Gastroesophageal sphincter (tissue), 4 donors: ENCODE results near the gene KRTAP19-8. TPM values are rescaled to one million over a fixed set of nuclear protein-coding genes. Genes with fewer than 3 reads are reported as not detected.

Experiments
- ATAC-seq: fragments of 150-250 bp; one replicate; pipeline ENCODE4 v1.9.1; 2016; ENCODE audit warnings: mild to moderate bottlenecking, moderate library complexity
- H3K27ac ChIP-seq, 4 donors: fragments of 200-600 bp; sonication (generic) in 3 of 4; 1 replicate in 3 of 4; 2 replicates in 1 of 4; pipeline ENCODE4 v1.5.1; 2016 to 2019
- H3K27me3 ChIP-seq: fragments of 200-600 bp; sonication (generic); one replicate; pipeline ENCODE4 v1.5.1; 2019
- H3K36me3 ChIP-seq, 2 donors: fragments of 200-600 bp; sonication (generic); one replicate each; pipeline ENCODE4 v1.5.1; 2019; ENCODE audit warnings: control low read depth in 1 of 2
- H3K4me1 ChIP-seq, 3 donors: fragments of 200-600 bp; sonication (generic); 1 replicate in 2 of 3; 2 replicates in 1 of 3; pipeline ENCODE4 v1.5.1; 2016 to 2019; ENCODE audit warnings: control low read depth in 2 of 3
- H3K4me3 ChIP-seq, 2 donors: fragments of 200-600 bp; sonication (generic); one replicate each; pipeline ENCODE4 v1.5.1; 2019; ENCODE audit warnings: mild to moderate bottlenecking in 1 of 2, moderate library complexity in 1 of 2
- H3K9me3 ChIP-seq, 3 donors: fragments of 200-600 bp; sonication (generic); one replicate each; pipeline ENCODE4 v1.5.1; 2017 to 2019; ENCODE audit warnings: control low read depth in 2 of 3
- EP300 ChIP-seq: sonication (generic); formaldehyde crosslinking; IDR thresholded peaks from one replicate; pipeline ENCODE4 v1.6.1; 2017; ENCODE audit warnings: antibody characterized with exemption, mild to moderate bottlenecking
- POLR2A ChIP-seq, 2 donors: fragments of 450-650 bp; IDR thresholded peaks; one replicate each; pipeline ENCODE4 v1.6.1; 2017; ENCODE audit warnings: antibody characterized with exemption in 2 of 2, mild to moderate bottlenecking in 2 of 2, moderate library complexity in 1 of 2
- POLR2AphosphoS5 ChIP-seq: sonication (generic); formaldehyde crosslinking; IDR thresholded peaks from one replicate; pipeline ENCODE4 v1.6.1; 2017; ENCODE audit warnings: antibody characterized with exemption
- WGBS, 2 donors: methylation state at CpG; one replicate each; pipeline ENCODE4 v1.1.5; 2018; ENCODE audit warnings: low coverage in 1 of 2; 5-methylcytosine and 5-hydroxymethylcytosine counted together
- total RNA-seq, 4 donors: library from RNA; depleted of rRNA; stranded (reverse); fragments of >200 nt; gene quantifications; one replicate each; pipeline ENCODE4 v1.1.0, GENCODE V29; 2016
- TF ChIP-seq, protein P1 (sequence below), 4 experiments: fragments of 200-600 bp in 2 of 4; fragments of 450-650 bp in 2 of 4; sonication (generic) in 1 of 4; IDR thresholded peaks; one replicate each; pipeline ENCODE4 v1.5.1; 2017 to 2019; ENCODE audit warnings: antibody characterized with exemption in 4 of 4, mild to moderate bottlenecking in 2 of 4, moderate library complexity in 2 of 4

The KRTAP19-8 gene
- total RNA-seq, 4 donors from 2014 or later, result not detected

GRCh38 chr21:31030367-31031106, 7.7 kb downstream of the KRTAP19-8 start:
- TF ChIP-seq POLR2AphosphoS5, result no peak
- no peak overlapping the region for H3K27ac ChIP-seq
- ATAC-seq, result no peak
- no peaks in the 10 kb centered on the region for H3K27me3 ChIP-seq
- WGBS, 2 donors, result 70 to 93% methylated on average over 3 of the region's 3 CpGs
- no peaks in the 10 kb centered on the region for H3K36me3 ChIP-seq
- H3K4me3 ChIP-seq, result no peak overlapping the region
- no peaks in the 10 kb centered on the region for H3K4me1 ChIP-seq
- H3K9me3 ChIP-seq, result no peaks in the 10 kb centered on the region

DNA sequence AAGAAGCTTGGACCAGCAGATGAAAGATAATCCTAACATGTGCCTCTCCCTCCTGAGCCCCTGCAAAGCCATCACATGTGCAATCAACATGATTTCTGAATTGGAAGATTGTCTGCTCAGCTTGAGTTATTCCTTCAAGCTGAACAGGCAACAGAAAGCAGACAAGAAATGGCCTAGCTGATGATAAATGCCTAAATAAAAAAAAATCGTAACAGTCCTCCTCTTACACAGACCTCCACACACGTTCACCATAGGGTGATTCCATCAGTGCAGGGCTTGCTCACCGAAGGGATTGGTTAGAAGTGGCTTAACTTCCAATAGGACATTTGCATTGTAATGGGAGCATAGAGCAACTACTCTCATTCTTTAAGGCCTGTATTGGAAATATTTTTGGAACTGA, 14.6 kb downstream of the KRTAP19-8 start:
- no peak for ATAC-seq

DNA sequence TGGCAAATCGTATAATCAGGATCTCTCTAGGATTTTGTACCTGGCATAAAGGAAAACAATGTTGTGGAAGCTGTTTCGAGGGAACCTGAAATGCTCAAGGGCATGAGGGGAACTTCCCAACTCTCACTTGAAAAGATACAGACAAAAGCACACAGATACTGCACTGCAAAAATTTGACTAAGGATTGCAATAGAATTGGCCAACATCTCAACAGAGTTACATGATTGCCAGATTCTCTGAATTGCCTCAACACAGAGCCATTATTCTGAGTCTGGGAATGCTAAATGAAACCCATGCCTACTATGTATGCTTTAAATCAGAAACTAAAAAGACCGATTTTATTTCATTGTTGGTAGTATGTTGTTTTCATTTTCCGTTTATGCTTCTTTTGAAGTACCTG, 16.0 kb downstream of the KRTAP19-8 start:
- 48 to 57% methylated on average over 4 of the region's 4 CpGs for WGBS, 2 donors
- H3K36me3 ChIP-seq, result no peaks in the 10 kb centered on the region
- H3K27ac ChIP-seq, result no peak overlapping the region
- ATAC-seq, result no peak
- no peak overlapping the region for H3K4me3 ChIP-seq
- TF ChIP-seq POLR2A (IDR thresholded peaks at IDR 0.05), result no peak
- H3K9me3 ChIP-seq, result no peaks in the 10 kb centered on the region
- H3K4me1 ChIP-seq, result no peaks in the 10 kb centered on the region
- H3K27me3 ChIP-seq, result no peaks in the 10 kb centered on the region

More for the DNA sequence above, 14.6 kb downstream of the KRTAP19-8 start:
- H3K4me3 ChIP-seq, result no peak overlapping the region
- H3K9me3 ChIP-seq, result no peaks in the 10 kb centered on the region
- no peak for TF ChIP-seq POLR2AphosphoS5
- no peak for TF ChIP-seq EP300
- TF ChIP-seq, protein P1, sequence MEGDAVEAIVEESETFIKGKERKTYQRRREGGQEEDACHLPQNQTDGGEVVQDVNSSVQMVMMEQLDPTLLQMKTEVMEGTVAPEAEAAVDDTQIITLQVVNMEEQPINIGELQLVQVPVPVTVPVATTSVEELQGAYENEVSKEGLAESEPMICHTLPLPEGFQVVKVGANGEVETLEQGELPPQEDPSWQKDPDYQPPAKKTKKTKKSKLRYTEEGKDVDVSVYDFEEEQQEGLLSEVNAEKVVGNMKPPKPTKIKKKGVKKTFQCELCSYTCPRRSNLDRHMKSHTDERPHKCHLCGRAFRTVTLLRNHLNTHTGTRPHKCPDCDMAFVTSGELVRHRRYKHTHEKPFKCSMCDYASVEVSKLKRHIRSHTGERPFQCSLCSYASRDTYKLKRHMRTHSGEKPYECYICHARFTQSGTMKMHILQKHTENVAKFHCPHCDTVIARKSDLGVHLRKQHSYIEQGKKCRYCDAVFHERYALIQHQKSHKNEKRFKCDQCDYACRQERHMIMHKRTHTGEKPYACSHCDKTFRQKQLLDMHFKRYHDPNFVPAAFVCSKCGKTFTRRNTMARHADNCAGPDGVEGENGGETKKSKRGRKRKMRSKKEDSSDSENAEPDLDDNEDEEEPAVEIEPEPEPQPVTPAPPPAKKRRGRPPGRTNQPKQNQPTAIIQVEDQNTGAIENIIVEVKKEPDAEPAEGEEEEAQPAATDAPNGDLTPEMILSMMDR (IDR thresholded peaks at IDR 0.05), result no peak
- no peak for TF ChIP-seq POLR2A (IDR thresholded peaks at IDR 0.05)
- no peaks in the 10 kb centered on the region for H3K27me3 ChIP-seq
- no peaks in the 10 kb centered on the region for H3K36me3 ChIP-seq
- WGBS, 2 donors, result 42 to 88% methylated on average over 3 of the region's 3 CpGs
- H3K4me1 ChIP-seq, result no peaks in the 10 kb centered on the region
- no peak overlapping the region for H3K27ac ChIP-seq

- H3K4me3 ChIP-seq, result no peak overlapping the region
- H3K27ac ChIP-seq, result no peak overlapping the region
- 52 to 78% methylated on average over 2 of the region's 2 CpGs for WGBS, 2 donors
- no peaks in the 10 kb centered on the region for H3K27me3 ChIP-seq
- H3K4me1 ChIP-seq, result no peaks in the 10 kb centered on the region
- no peak for ATAC-seq
- no peaks in the 10 kb centered on the region for H3K36me3 ChIP-seq
- no peak for TF ChIP-seq EP300
- TF ChIP-seq POLR2A (IDR thresholded peaks at IDR 0.05), result no peak
- TF ChIP-seq, protein P1 (IDR thresholded peaks at IDR 0.05), result no peak
- no peak for TF ChIP-seq POLR2AphosphoS5
- H3K9me3 ChIP-seq, result no peaks in the 10 kb centered on the region
These were observed 20.0 kb downstream of the KRTAP19-8 start for GRCh38 chr21:31018232-31018631.

GRCh38 chr21:31014891-31015290, 23.4 kb downstream of the KRTAP19-8 start:
- 52 to 57% methylated on average over 2 of the region's 2 CpGs for WGBS, 2 donors
- Histone ChIP-seq H3K27me3 (no peaks in the 10 kb centered on the region), H3K9me3 (no peaks in the 10 kb centered on the region), H3K36me3 (no peaks in the 10 kb centered on the region), H3K4me3 (no peak overlapping the region), H3K27ac (no peak overlapping the region), H3K4me1 (no peaks in the 10 kb centered on the region)
- TF ChIP-seq POLR2A (IDR thresholded peaks at IDR 0.05), result no peak
- TF ChIP-seq EP300, result no peak
- TF ChIP-seq, protein P1 (IDR thresholded peaks at IDR 0.05), result no peak
- no peak for TF ChIP-seq POLR2AphosphoS5
- no peak for ATAC-seq
